H9 (cell line): ENCODE measurements around the gene WASF3. TPM values are rescaled to one million over a fixed set of nuclear protein-coding genes. Genes with fewer than 3 reads are reported as not detected.

Experiments
- DNase-seq: peaks from one replicate; pipeline ENCODE4 v3.0.0-alpha.2; 2017
- H2AFZ ChIP-seq: one replicate; pipeline ENCODE4 v1.6.1; 2013; ENCODE audit warnings: mild to moderate bottlenecking, low read length, control low read depth, moderate library complexity
- H2AK5ac ChIP-seq: 2 replicates; pipeline ENCODE4 v1.6.1; 2013; ENCODE audit warnings: low read length, control low read depth, mixed read lengths; ENCODE audit not compliant: insufficient read length
- H2BK120ac ChIP-seq: one replicate; pipeline ENCODE4 v1.6.1; 2013; ENCODE audit warnings: low read depth, mild to moderate bottlenecking, low read length, control low read depth, inconsistent platforms; ENCODE audit not compliant: poor library complexity, severe bottlenecking
- H2BK12ac ChIP-seq: 2 replicates; pipeline ENCODE4 v1.6.1; 2013; ENCODE audit warnings: low read length, control low read depth, mixed read lengths, low read depth; ENCODE audit not compliant: insufficient read length
- H2BK15ac ChIP-seq: 2 replicates; pipeline ENCODE4 v1.6.1; 2013; ENCODE audit warnings: low read depth, low read length, control low read depth
- H2BK20ac ChIP-seq: one replicate; pipeline ENCODE4 v1.6.1; 2013; ENCODE audit warnings: low read depth, mild to moderate bottlenecking, low read length, control low read depth, inconsistent platforms; ENCODE audit not compliant: poor library complexity, severe bottlenecking
- H2BK5ac ChIP-seq: 2 replicates; pipeline ENCODE4 v1.6.1; 2013; ENCODE audit warnings: low read length, control low read depth, mixed read lengths; ENCODE audit not compliant: insufficient read length
- H3K14ac ChIP-seq: 2 replicates; pipeline ENCODE4 v1.6.1; 2013; ENCODE audit warnings: low read length, control low read depth; ENCODE audit not compliant: insufficient read depth
- H3K18ac ChIP-seq: 2 replicates; pipeline ENCODE4 v1.6.1; 2013; ENCODE audit warnings: low read depth, mild to moderate bottlenecking, mixed read lengths, low read length, control low read depth; ENCODE audit not compliant: insufficient read length
- H3K23ac ChIP-seq: 2 replicates; pipeline ENCODE4 v1.6.1; 2013; ENCODE audit warnings: low read length, control low read depth, mixed read lengths, low read depth; ENCODE audit not compliant: insufficient read length
- H3K23me2 ChIP-seq: 2 replicates; pipeline ENCODE4 v1.6.1; 2013; ENCODE audit warnings: low read depth, mild to moderate bottlenecking, mixed read lengths, low read length, control low read depth; ENCODE audit not compliant: insufficient read length, poor library complexity, severe bottlenecking
- H3K27ac ChIP-seq: 2 replicates; pipeline ENCODE4 v1.5.1; 2013; ENCODE audit warnings: low read length, control low read depth, mixed read lengths, low read depth; ENCODE audit not compliant: insufficient read length
- H3K27me3 ChIP-seq: 2 replicates; pipeline ENCODE4 v1.6.1; 2013; ENCODE audit warnings: low read length, control low read depth, inconsistent platforms; ENCODE audit not compliant: insufficient read depth
- H3K4ac ChIP-seq: 2 replicates; pipeline ENCODE4 v1.6.1; 2013; ENCODE audit warnings: low read depth, mild to moderate bottlenecking, control low read depth, inconsistent platforms, low read length, moderate library complexity
- H3K4me1 ChIP-seq: 2 replicates; pipeline ENCODE4 v1.6.1; 2013; ENCODE audit warnings: low read length, control low read depth, inconsistent platforms; ENCODE audit not compliant: insufficient read depth
- H3K4me2 ChIP-seq: 2 replicates; pipeline ENCODE4 v1.6.1; 2013; ENCODE audit warnings: low read length, control low read depth, mixed read lengths; ENCODE audit not compliant: insufficient read length, insufficient read depth
- H3K56ac ChIP-seq: 2 replicates; pipeline ENCODE4 v1.6.1; 2013; ENCODE audit warnings: low read depth, mild to moderate bottlenecking, mixed read lengths, low read length, control low read depth; ENCODE audit not compliant: insufficient read length
- H3K79me1 ChIP-seq: 2 replicates; pipeline ENCODE4 v1.6.1; 2013; ENCODE audit warnings: low read depth, mild to moderate bottlenecking, moderate library complexity, low read length, control low read depth, inconsistent platforms; ENCODE audit not compliant: insufficient read depth, poor library complexity, severe bottlenecking
- H3K79me2 ChIP-seq: 2 replicates; pipeline ENCODE4 v1.6.1; 2013; ENCODE audit warnings: low read length, control low read depth, inconsistent platforms; ENCODE audit not compliant: insufficient read depth
- H3K9ac ChIP-seq: 2 replicates; pipeline ENCODE4 v1.6.1; 2013; ENCODE audit warnings: low read length, control low read depth, mixed read lengths; ENCODE audit not compliant: insufficient read length; ENCODE audit errors: extremely low read depth
- H3K9me3 ChIP-seq: one replicate; pipeline ENCODE4 v1.6.1; 2013; ENCODE audit warnings: low read depth, low read length, inconsistent platforms; ENCODE audit not compliant: control insufficient read depth
- H3T11ph ChIP-seq: one replicate; pipeline ENCODE4 v1.6.1; 2013; ENCODE audit warnings: mild to moderate bottlenecking, low read length, control low read depth, inconsistent platforms
- H4K20me1 ChIP-seq: one replicate; pipeline ENCODE4 v1.6.1; 2013; ENCODE audit not compliant: control insufficient read depth, insufficient read length, insufficient read depth
- H4K5ac ChIP-seq: 2 replicates; pipeline ENCODE4 v1.6.1; 2013; ENCODE audit warnings: low read depth, mild to moderate bottlenecking, mixed read lengths, low read length, control low read depth; ENCODE audit not compliant: insufficient read length
- H4K8ac ChIP-seq: replicated peaks from 2 replicates; pipeline ENCODE4 v1.6.1; 2013; ENCODE audit warnings: low read length, control low read depth, mixed read lengths, low read depth; ENCODE audit not compliant: insufficient read length
- H4K91ac ChIP-seq: 2 replicates; pipeline ENCODE4 v1.6.1; 2013; ENCODE audit warnings: low read depth, mild to moderate bottlenecking, moderate library complexity, mixed read lengths, low read length, control low read depth; ENCODE audit not compliant: insufficient read length
- H3K27ac Mint-ChIP-seq, 3 experiments: 2 replicates in 2 of 3; 3 replicates in 1 of 3; pipeline ENCODE4 v1.8.0; 2020 to 2021; ENCODE audit warnings: mixed read lengths in 3 of 3, mild to moderate bottlenecking in 1 of 3, moderate library complexity in 1 of 3
- H3K27me3 Mint-ChIP-seq: 2 replicates; pipeline ENCODE4 v1.8.0; 2021; ENCODE audit warnings: low read depth, mild to moderate bottlenecking, moderate library complexity, mixed read lengths
- H3K36me3 Mint-ChIP-seq, 3 experiments: 2 replicates in 2 of 3; 3 replicates in 1 of 3; pipeline ENCODE4 v1.8.0; 2020 to 2021; ENCODE audit warnings: low read depth in 3 of 3, mixed read lengths in 3 of 3; ENCODE audit not compliant: insufficient read depth in 1 of 3
- H3K4me1 Mint-ChIP-seq, 2 experiments: 2 replicates each; pipeline ENCODE4 v1.8.0; 2020; ENCODE audit warnings: mixed read lengths in 2 of 2
- H3K4me3 Mint-ChIP-seq, 2 experiments: 2 replicates in 1 of 2; 3 replicates in 1 of 2; pipeline ENCODE4 v1.8.0; 2020 to 2021; ENCODE audit warnings: mild to moderate bottlenecking in 2 of 2, mixed read lengths in 2 of 2, moderate library complexity in 1 of 2
- H3K9me3 Mint-ChIP-seq, 2 experiments: 2 replicates in 1 of 2; 3 replicates in 1 of 2; pipeline ENCODE4 v1.8.0; 2020; ENCODE audit warnings: mild to moderate bottlenecking in 2 of 2, mixed read lengths in 2 of 2, moderate library complexity in 1 of 2
- CTCF ChIP-seq: fragments of 200-600 bp; sonication (generic); conservative IDR thresholded peaks from 3 replicates; pipeline ENCODE4 v1.8.0; 2021; ENCODE audit warnings: antibody characterized with exemption, mild to moderate bottlenecking
- WGBS: extraction: QIAGEN DNeasy Blood & Tissue Kit; methylation state at CpG from one replicate; pipeline ENCODE4 v1.1.7; 2013; ENCODE audit warnings: missing lambda C conversion rate, low lambda C conversion rate, mixed read lengths; ENCODE audit not compliant: insufficient read length; ENCODE audit errors: extremely low coverage; 5-methylcytosine and 5-hydroxymethylcytosine counted together
- total RNA-seq: library from RNA; stranded (reverse); gene quantifications from 2 replicates; pipeline ENCODE4 v1.2.1, GENCODE V29; 2021

Gene WASF3
- total RNA-seq, 1 experiment from 2014 or later, result 22.2 TPM

GRCh38 chr13:26614721-26615120, 57.2 kb downstream of the WASF3 start:
- WGBS, result no CpG with 5 or more reads among the region's 5 CpGs
- peak overlapping the region in 2 of 3 experiments; percentile 84 to 96; a peak in 3 of 7 replicates for H3K27ac Mint-ChIP-seq

More at GRCh38 chr13:26614721-26615120, 57.2 kb downstream of the WASF3 start:
- Histone ChIP-seq H3K27ac (no peak overlapping the region), H4K8ac (no peak overlapping the region), H2BK120ac (no peak overlapping the region), H3K14ac (no peak overlapping the region), H2BK15ac (no peak overlapping the region), H2BK5ac (no peak overlapping the region), H3K18ac (no peak overlapping the region), H3T11ph (no peak overlapping the region), H3K4ac (no peak overlapping the region), H2BK12ac (no peak overlapping the region), H3K4me2 (no peak overlapping the region), H3K23ac (no peak overlapping the region), H4K91ac (no peak overlapping the region), H3K56ac (no peak overlapping the region), H3K79me1 (no peaks in the 10 kb centered on the region), H3K9me3 (no peaks in the 10 kb centered on the region), H3K27me3 (no peaks in the 10 kb centered on the region), H3K9ac (no peak overlapping the region), H4K20me1 (no peaks in the 10 kb centered on the region), H2BK20ac (no peak overlapping the region), H4K5ac (no peak overlapping the region), H3K79me2 (0 out of 2 replicates have a peak, but pooled peaks cover 3% of the 10 kb centered on the region), H2AK5ac (no peak overlapping the region), H2AFZ (no peak overlapping the region), H3K4me1 (no peaks in the 10 kb centered on the region), H3K23me2 (no peaks in the 10 kb centered on the region)
- H3K4me3 Mint-ChIP-seq, result no peak overlapping the region
- no peak for DNase-seq
- H3K9me3 Mint-ChIP-seq, result no peaks in the 10 kb centered on the region
- H3K36me3 Mint-ChIP-seq, result peaks cover 0 to 9% (median 0%) of the 10 kb centered on the region in 3 experiments; a peak in 2 of 7 replicates
- peaks cover 2 to 5% of the 10 kb centered on the region in 2 experiments for H3K4me1 Mint-ChIP-seq
- no peak for TF ChIP-seq CTCF
- H3K27me3 Mint-ChIP-seq, result no peaks in the 10 kb centered on the region
